Trophoblast cell (in vitro differentiated cells and primary cell): ENCODE data around the gene PLA2G10.
A peak's percentile ranks its signal among the peaks of the same experiment; 100 is the strongest.
"Not testable (repeated sequence)": the region's sequence is repeated elsewhere in the genome, so short reads cannot be mapped to it uniquely, and the experiment has no call there.

Experiments
- DNase-seq, 2 donors: peaks; one replicate each; pipeline ENCODE4 v3.0.0-alpha.2; 2016
- H2AFZ ChIP-seq: 2 replicates; pipeline ENCODE4 v1.6.1; 2013; ENCODE audit warnings: low read length, moderate library complexity, mild to moderate bottlenecking; ENCODE audit not compliant: insufficient read depth, poor library complexity
- H2AK5ac ChIP-seq: 2 replicates; pipeline ENCODE4 v1.6.1; 2013; ENCODE audit warnings: mild to moderate bottlenecking, low read length
- H2BK120ac ChIP-seq: 2 replicates; pipeline ENCODE4 v1.6.1; 2013; ENCODE audit warnings: low read length, mild to moderate bottlenecking, moderate library complexity; ENCODE audit not compliant: insufficient read depth, poor library complexity
- H2BK12ac ChIP-seq: 2 replicates; pipeline ENCODE4 v1.6.1; 2013; ENCODE audit warnings: mild to moderate bottlenecking, low read length, moderate library complexity
- H2BK5ac ChIP-seq: 2 replicates; pipeline ENCODE4 v1.6.1; 2013; ENCODE audit warnings: low read length, low read depth, moderate library complexity, mild to moderate bottlenecking; ENCODE audit not compliant: poor library complexity
- H3K14ac ChIP-seq: 2 replicates; pipeline ENCODE4 v1.6.1; 2013; ENCODE audit warnings: mild to moderate bottlenecking, low read length
- H3K18ac ChIP-seq: 2 replicates; pipeline ENCODE4 v1.6.1; 2013; ENCODE audit warnings: mild to moderate bottlenecking, low read length
- H3K23ac ChIP-seq: 2 replicates; pipeline ENCODE4 v1.6.1; 2013; ENCODE audit warnings: low read length
- H3K27ac ChIP-seq: 2 replicates; pipeline ENCODE4 v1.5.1; 2013; ENCODE audit warnings: low read depth, mild to moderate bottlenecking, inconsistent platforms, low read length, moderate library complexity
- H3K27me3 ChIP-seq: 2 replicates; pipeline ENCODE4 v1.6.1; 2013; ENCODE audit warnings: inconsistent platforms, mild to moderate bottlenecking, low read length, moderate library complexity; ENCODE audit not compliant: insufficient read depth
- H3K36me3 ChIP-seq, 2 experiments: 1 replicate in 1 of 2; 2 replicates in 1 of 2; pipeline ENCODE4 v1.6.1; 2013; ENCODE audit warnings: low read length in 2 of 2, mild to moderate bottlenecking in 2 of 2, moderate library complexity in 1 of 2; ENCODE audit not compliant: insufficient read depth in 2 of 2, control insufficient read depth in 1 of 2
- H3K4ac ChIP-seq: 2 replicates; pipeline ENCODE4 v1.6.1; 2013; ENCODE audit warnings: low read depth, mild to moderate bottlenecking, low read length, moderate library complexity
- H3K4me1 ChIP-seq, 2 experiments: 1 replicate in 1 of 2; 2 replicates in 1 of 2; pipeline ENCODE4 v1.6.1; 2013; ENCODE audit warnings: low read length in 2 of 2, mild to moderate bottlenecking in 2 of 2, moderate library complexity in 1 of 2; ENCODE audit not compliant: insufficient read depth in 2 of 2, control insufficient read depth in 1 of 2
- H3K4me2 ChIP-seq: 2 replicates; pipeline ENCODE4 v1.6.1; 2013; ENCODE audit warnings: inconsistent platforms, mild to moderate bottlenecking, low read length, moderate library complexity
- H3K4me3 ChIP-seq: 2 replicates; pipeline ENCODE4 v1.5.1; 2013; ENCODE audit warnings: mild to moderate bottlenecking, low read depth, low read length, inconsistent platforms
- H3K79me1 ChIP-seq: one replicate; pipeline ENCODE4 v1.6.1; 2013; ENCODE audit warnings: low read length
- H3K79me2 ChIP-seq: 2 replicates; pipeline ENCODE4 v1.6.1; 2013; ENCODE audit warnings: low read length, mild to moderate bottlenecking; ENCODE audit not compliant: control insufficient read depth, insufficient read depth, poor library complexity
- H3K9ac ChIP-seq: 2 replicates; pipeline ENCODE4 v1.6.1; 2013; ENCODE audit warnings: mild to moderate bottlenecking, low read length
- H3K9me3 ChIP-seq: 2 replicates; pipeline ENCODE4 v1.6.1; 2013; ENCODE audit warnings: low read depth, mild to moderate bottlenecking, control low read depth, inconsistent platforms, low read length; ENCODE audit not compliant: insufficient read depth
- H4K12ac ChIP-seq: 2 replicates; pipeline ENCODE4 v1.6.1; 2013; ENCODE audit warnings: low read depth, mild to moderate bottlenecking, low read length, moderate library complexity
- H4K8ac ChIP-seq: 2 replicates; pipeline ENCODE4 v1.6.1; 2013; ENCODE audit warnings: low read depth, mild to moderate bottlenecking, low read length, moderate library complexity
- H4K91ac ChIP-seq: one replicate; pipeline ENCODE4 v1.6.1; 2013; ENCODE audit warnings: low read depth, mild to moderate bottlenecking, low read length, moderate library complexity
- WGBS: extraction: QIAGEN DNeasy Blood & Tissue Kit; methylation state at CpG from one replicate; pipeline ENCODE4 v1.1.7; 2013; ENCODE audit warnings: missing lambda C conversion rate; ENCODE audit not compliant: insufficient read length, insufficient coverage; ENCODE audit errors: extremely low coverage; 5-methylcytosine and 5-hydroxymethylcytosine counted together

Gene PLA2G10

GRCh38 chr16:14685870-14686793 lies 8.0 kb downstream of the PLA2G10 start:
- not testable (repeated sequence) for H4K8ac ChIP-seq, H3K36me3 ChIP-seq, H3K9ac ChIP-seq, H2AFZ ChIP-seq, H3K27ac ChIP-seq, H3K9me3 ChIP-seq, H3K4me1 ChIP-seq, H3K79me1 ChIP-seq, H4K12ac ChIP-seq, H2AK5ac ChIP-seq, H3K23ac ChIP-seq, H3K4ac ChIP-seq, H2BK120ac ChIP-seq, H3K27me3 ChIP-seq, H2BK12ac ChIP-seq, H2BK5ac ChIP-seq, H3K4me3 ChIP-seq, H3K14ac ChIP-seq, H3K4me2 ChIP-seq, H3K79me2 ChIP-seq, H4K91ac ChIP-seq, H3K18ac ChIP-seq
- WGBS, result no CpG with 5 or more reads among the region's 15 CpGs
- DNase-seq, result peak in 1 of 2 donors; percentile 14

GRCh38 chr16:14682121-14682520 lies 12.0 kb downstream of the PLA2G10 start:
- Histone ChIP-seq H3K27me3 (no peaks in the 10 kb centered on the region), H2AK5ac (no peak overlapping the region), H3K23ac (no peak overlapping the region), H2BK120ac (no peak overlapping the region), H3K9ac (no peak overlapping the region), H2BK5ac (no peak overlapping the region), H2AFZ (no peak overlapping the region), H3K9me3 (peaks cover 3% of the 10 kb centered on the region), H4K8ac (no peak overlapping the region), H3K18ac (no peak overlapping the region), H3K79me1 (no peaks in the 10 kb centered on the region), H3K4me1 (no peaks in the 10 kb centered on the region), H4K91ac (no peak overlapping the region), H3K14ac (no peak overlapping the region), H3K36me3 (no peaks in the 10 kb centered on the region), H3K4me2 (no peak overlapping the region), H3K4me3 (no peak overlapping the region), H3K79me2 (no peaks in the 10 kb centered on the region), H4K12ac (no peak overlapping the region), H3K4ac (no peak overlapping the region), H3K27ac (no peak overlapping the region), H2BK12ac (no peak overlapping the region)
- no CpG with 5 or more reads among the region's 8 CpGs for WGBS
- no peak for DNase-seq

- WGBS, result no CpG with 5 or more reads among the region's 4 CpGs
- Histone ChIP-seq H2BK120ac (no peak overlapping the region), H3K79me2 (no peaks in the 10 kb centered on the region), H2AK5ac (no peak overlapping the region), H4K91ac (no peak overlapping the region), H3K18ac (no peak overlapping the region), H3K79me1 (no peaks in the 10 kb centered on the region), H3K9ac (no peak overlapping the region), H3K27ac (no peak overlapping the region), H3K4me2 (no peak overlapping the region), H4K8ac (no peak overlapping the region), H3K4ac (no peak overlapping the region), H4K12ac (no peak overlapping the region), H3K4me1 (no peaks in the 10 kb centered on the region), H3K27me3 (no peaks in the 10 kb centered on the region), H3K14ac (no peak overlapping the region), H2BK12ac (no peak overlapping the region), H3K9me3 (peaks cover 3% of the 10 kb centered on the region), H2BK5ac (no peak overlapping the region), H3K23ac (no peak overlapping the region), H2AFZ (no peak overlapping the region), H3K36me3 (no peaks in the 10 kb centered on the region), H3K4me3 (no peak overlapping the region)
- DNase-seq, result no peak
Observed at GRCh38 chr16:14681115-14681514, 13.0 kb downstream of the PLA2G10 start.

- not testable (repeated sequence) for H3K23ac ChIP-seq, H2BK12ac ChIP-seq, H3K27me3 ChIP-seq, H3K9me3 ChIP-seq, H2AFZ ChIP-seq, H3K36me3 ChIP-seq, H3K79me1 ChIP-seq, H3K4me3 ChIP-seq, H3K9ac ChIP-seq, H4K91ac ChIP-seq, H4K12ac ChIP-seq, DNase-seq, H3K27ac ChIP-seq, H2AK5ac ChIP-seq, H3K79me2 ChIP-seq, H3K4me1 ChIP-seq, H3K4me2 ChIP-seq, H4K8ac ChIP-seq, H3K18ac ChIP-seq, H3K14ac ChIP-seq, H3K4ac ChIP-seq, H2BK5ac ChIP-seq, H2BK120ac ChIP-seq
- WGBS, result no CpG with 5 or more reads among the region's 7 CpGs
Observed at GRCh38 chr16:14680396-14680795, 13.7 kb downstream of the PLA2G10 start.
